Cardiac atrium fibroblast (primary cell): ENCODE results near the gene NPR3. TPM values are rescaled to one million over a fixed set of nuclear protein-coding genes. Genes with fewer than 3 reads are reported as not detected.

ENCODE experiments used
- total RNA-seq: library from RNA; depleted of rRNA; stranded (reverse); fragments of >200 nt; gene quantifications from 2 replicates; pipeline ENCODE4 v1.2.3, GENCODE V29; 2015

The NPR3 gene
- 21.8 and 35.8 TPM in 2 replicates for total RNA-seq

GRCh38 chr5:32710550-32711361, at the start of gene NPR3:
Gene NPR3, plus strand, starts transcription at chr5:32711321. Its CDS starts 456 bp downstream, at chr5:32711777.

Other genes starting within 250 kb of the NPR3 start
- 144 and 172 TPM in 2 replicates for gene SUB1, start 125.8 kb upstream of the NPR3 start, total RNA-seq